Gastrocnemius medialis (tissue), 4 donors: ENCODE measurements around the gene SH2D2A. TPM values are rescaled to one million over a fixed set of nuclear protein-coding genes. Genes with fewer than 3 reads are reported as not detected.

Experiments used
- ATAC-seq, 2 donors: fragments of 150-250 bp; one replicate each; pipeline ENCODE4 v1.9.1; 2016
- DNase-seq, 2 donors: peaks; one replicate each; pipeline ENCODE4 v3.0.0-alpha.2; 2019
- H3K27ac ChIP-seq, 4 donors: fragments of 200-600 bp; sonication (generic); 1 replicate in 1 of 4; 2 replicates in 3 of 4; pipeline ENCODE4 v1.5.1; 2016 to 2018; ENCODE audit warnings: mild to moderate bottlenecking in 2 of 4, moderate library complexity in 1 of 4
- H3K27me3 ChIP-seq, 3 donors: fragments of 200-600 bp; sonication (generic) in 2 of 3; 1 replicate in 1 of 3; 2 replicates in 2 of 3; pipeline versions ENCODE4 v1.5.1 to v1.6.0; 2016 to 2019; ENCODE audit warnings: mild to moderate bottlenecking in 1 of 3, moderate library complexity in 1 of 3
- H3K36me3 ChIP-seq, 2 donors: fragments of 200-600 bp; sonication (generic) in 1 of 2; one replicate each; pipeline ENCODE4 v1.5.1; 2017 to 2018
- H3K4me1 ChIP-seq, 2 donors: fragments of 200-600 bp; sonication (generic) in 1 of 2; one replicate each; pipeline ENCODE4 v1.5.1; 2016 to 2017; ENCODE audit warnings: mild to moderate bottlenecking in 2 of 2
- H3K4me3 ChIP-seq, 4 donors: fragments of 200-600 bp; sonication (generic) in 3 of 4; 1 replicate in 1 of 4; 2 replicates in 3 of 4; pipeline ENCODE4 v1.5.1; 2016 to 2019; ENCODE audit warnings: mild to moderate bottlenecking in 2 of 4
- H3K9me3 ChIP-seq, 3 donors: fragments of 200-600 bp; sonication (generic) in 2 of 3; 1 replicate in 1 of 3; 2 replicates in 2 of 3; pipeline ENCODE4 v1.5.1; 2016 to 2019
- POLR2A ChIP-seq, 2 donors: fragments of 450-650 bp; IDR thresholded peaks; one replicate each; pipeline ENCODE4 v1.6.1; 2017; ENCODE audit warnings: antibody characterized with exemption in 2 of 2, mild to moderate bottlenecking in 2 of 2, moderate library complexity in 2 of 2
- in situ Hi-C, 4 donors: fragments of 200-750 bp; cut with MboI; loops; one replicate each; pipeline versions ENCODE4 v1.15.0 to v1.8.0; 2017; ENCODE audit warnings: low sequenced_read_pairs in 4 of 4
- intact Hi-C: fragments of 100-400 bp; cut with DNase I; formaldehyde crosslinking; loops from one replicate; pipeline ENCODE4 v1.15.1; 2023; ENCODE audit warnings: low total_unique reads
- total RNA-seq, 4 donors: library from RNA; depleted of rRNA; stranded (reverse); fragments of >200 nt; gene quantifications; one replicate each; pipeline versions ENCODE4 v1.1.0 to v1.2.3, GENCODE V29; 2016
- TF ChIP-seq, protein P1 (sequence below), 5 experiments: fragments of 450-650 bp in 3 of 5; fragments of 200-600 bp in 2 of 5; sonication (generic) in 2 of 5; IDR thresholded peaks in 4 of 5; conservative IDR thresholded peaks in 1 of 5; 1 replicate in 4 of 5; 2 replicates in 1 of 5; pipeline ENCODE4 v1.5.1; 2016 to 2019; ENCODE audit warnings: antibody characterized with exemption in 5 of 5, mild to moderate bottlenecking in 3 of 5, moderate library complexity in 3 of 5

SH2D2A gene
- total RNA-seq, 4 donors from 2014 or later: 0.82 to 1.1 TPM; not detected in 2

DNA sequence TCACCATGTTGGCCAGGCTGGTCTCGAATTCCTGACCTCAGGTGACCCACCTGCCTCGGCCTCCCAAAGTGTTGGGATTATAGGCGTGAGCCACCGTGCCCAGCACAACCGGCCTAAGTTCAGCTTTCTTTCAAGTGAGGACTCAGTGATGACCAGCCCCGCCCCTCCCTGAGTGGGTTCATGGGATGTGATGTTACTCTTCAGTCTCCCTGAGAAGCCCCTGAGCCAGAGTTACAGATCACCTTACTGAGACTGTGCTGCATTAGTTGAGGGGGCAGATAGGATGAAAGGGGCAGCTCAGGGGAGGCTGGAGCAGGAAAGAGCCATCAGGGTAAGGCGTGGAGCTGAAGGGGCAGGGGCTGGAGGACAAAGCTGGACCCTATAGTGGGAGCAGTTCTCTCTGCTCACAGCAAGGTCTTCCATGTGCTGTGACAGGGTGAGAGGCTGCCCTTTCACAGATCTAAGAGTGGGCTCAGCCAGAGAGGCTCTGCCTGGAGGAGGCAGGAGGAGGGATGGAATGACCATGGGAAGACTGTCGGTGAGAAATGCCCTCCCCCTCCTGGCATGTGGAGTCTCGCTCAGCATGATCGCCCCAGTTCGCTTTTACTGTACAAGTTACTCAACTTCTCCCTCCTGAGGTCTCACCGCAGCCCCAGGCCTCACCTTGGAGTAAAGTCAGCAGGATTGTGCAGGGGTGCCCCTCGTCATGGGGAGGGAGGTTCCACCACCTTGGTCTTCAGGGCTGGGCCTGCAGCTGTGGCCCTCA lies 13.4 kb downstream of the SH2D2A start:
- ATAC-seq (no peak), DNase-seq (no peak)
- peaks cover 47 to 72% of the 10 kb centered on the region in 2 donors for H3K4me1 ChIP-seq
- peaks cover 0 to 24% of the 10 kb centered on the region in 2 donors for H3K36me3 ChIP-seq
- intact Hi-C loops (no loop called here), in situ Hi-C loops (loop anchor here in 1 of 4 donors (5.0 kb wide), 1 partner anchor 54 kb away; the partner anchor contains the start of gene INSRR)
- H3K27me3 ChIP-seq: no peaks in the 10 kb centered on the region
- no peaks in the 10 kb centered on the region for H3K9me3 ChIP-seq
- no peak overlapping the region for H3K27ac ChIP-seq
- TF ChIP-seq POLR2A (IDR thresholded peaks at IDR 0.05): no peak
- TF ChIP-seq, protein P1, sequence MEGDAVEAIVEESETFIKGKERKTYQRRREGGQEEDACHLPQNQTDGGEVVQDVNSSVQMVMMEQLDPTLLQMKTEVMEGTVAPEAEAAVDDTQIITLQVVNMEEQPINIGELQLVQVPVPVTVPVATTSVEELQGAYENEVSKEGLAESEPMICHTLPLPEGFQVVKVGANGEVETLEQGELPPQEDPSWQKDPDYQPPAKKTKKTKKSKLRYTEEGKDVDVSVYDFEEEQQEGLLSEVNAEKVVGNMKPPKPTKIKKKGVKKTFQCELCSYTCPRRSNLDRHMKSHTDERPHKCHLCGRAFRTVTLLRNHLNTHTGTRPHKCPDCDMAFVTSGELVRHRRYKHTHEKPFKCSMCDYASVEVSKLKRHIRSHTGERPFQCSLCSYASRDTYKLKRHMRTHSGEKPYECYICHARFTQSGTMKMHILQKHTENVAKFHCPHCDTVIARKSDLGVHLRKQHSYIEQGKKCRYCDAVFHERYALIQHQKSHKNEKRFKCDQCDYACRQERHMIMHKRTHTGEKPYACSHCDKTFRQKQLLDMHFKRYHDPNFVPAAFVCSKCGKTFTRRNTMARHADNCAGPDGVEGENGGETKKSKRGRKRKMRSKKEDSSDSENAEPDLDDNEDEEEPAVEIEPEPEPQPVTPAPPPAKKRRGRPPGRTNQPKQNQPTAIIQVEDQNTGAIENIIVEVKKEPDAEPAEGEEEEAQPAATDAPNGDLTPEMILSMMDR (IDR thresholded peaks at IDR 0.05 in 4 of 5, conservative IDR thresholded peaks at IDR 0.05 in 1 of 5): no peak
- H3K4me3 ChIP-seq: no peak overlapping the region

DNA sequence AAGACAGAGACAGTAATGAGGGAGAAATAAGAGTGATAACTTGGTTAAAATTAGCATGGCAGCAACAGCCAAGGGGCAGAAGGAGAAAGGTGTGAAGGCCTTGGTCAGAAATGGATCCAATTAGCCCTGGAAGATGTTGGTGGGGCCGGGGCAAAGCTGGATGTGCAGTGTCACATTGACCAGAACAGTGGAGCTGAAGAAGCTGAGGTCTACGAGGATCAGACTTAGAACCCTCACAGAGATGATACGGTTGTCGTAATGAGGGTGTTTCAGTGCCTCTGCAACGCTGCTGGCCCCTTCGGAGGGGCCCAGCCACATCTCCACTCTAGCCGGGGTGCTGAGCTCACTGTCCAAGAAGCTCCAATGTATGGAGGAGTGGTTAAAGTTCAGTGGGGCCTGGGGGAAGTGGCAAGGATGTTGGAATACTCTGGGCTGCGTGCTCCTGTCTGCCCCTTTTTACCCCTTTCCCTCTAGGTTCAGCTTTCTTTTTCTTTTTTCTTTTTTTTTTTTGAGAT lies 14.2 kb downstream of the SH2D2A start:
- peaks cover 0 to 32% of the 10 kb centered on the region in 2 donors for H3K36me3 ChIP-seq
- TF ChIP-seq, protein P1 (IDR thresholded peaks at IDR 0.05 in 4 of 5, conservative IDR thresholded peaks at IDR 0.05 in 1 of 5): no peak
- no peak for TF ChIP-seq POLR2A (IDR thresholded peaks at IDR 0.05)
- peaks cover 47 to 70% of the 10 kb centered on the region in 2 donors for H3K4me1 ChIP-seq
- in situ Hi-C loops (loop anchor here in 1 of 4 donors (5.0 kb wide), 1 partner anchor 55 kb away; the partner anchor contains the start of gene INSRR), intact Hi-C loops (no loop called here)
- H3K27ac ChIP-seq: no peak overlapping the region
- H3K9me3 ChIP-seq: no peaks in the 10 kb centered on the region
- ATAC-seq (no peak), DNase-seq (no peak)
- H3K4me3 ChIP-seq: no peak overlapping the region
- no peaks in the 10 kb centered on the region for H3K27me3 ChIP-seq

DNA sequence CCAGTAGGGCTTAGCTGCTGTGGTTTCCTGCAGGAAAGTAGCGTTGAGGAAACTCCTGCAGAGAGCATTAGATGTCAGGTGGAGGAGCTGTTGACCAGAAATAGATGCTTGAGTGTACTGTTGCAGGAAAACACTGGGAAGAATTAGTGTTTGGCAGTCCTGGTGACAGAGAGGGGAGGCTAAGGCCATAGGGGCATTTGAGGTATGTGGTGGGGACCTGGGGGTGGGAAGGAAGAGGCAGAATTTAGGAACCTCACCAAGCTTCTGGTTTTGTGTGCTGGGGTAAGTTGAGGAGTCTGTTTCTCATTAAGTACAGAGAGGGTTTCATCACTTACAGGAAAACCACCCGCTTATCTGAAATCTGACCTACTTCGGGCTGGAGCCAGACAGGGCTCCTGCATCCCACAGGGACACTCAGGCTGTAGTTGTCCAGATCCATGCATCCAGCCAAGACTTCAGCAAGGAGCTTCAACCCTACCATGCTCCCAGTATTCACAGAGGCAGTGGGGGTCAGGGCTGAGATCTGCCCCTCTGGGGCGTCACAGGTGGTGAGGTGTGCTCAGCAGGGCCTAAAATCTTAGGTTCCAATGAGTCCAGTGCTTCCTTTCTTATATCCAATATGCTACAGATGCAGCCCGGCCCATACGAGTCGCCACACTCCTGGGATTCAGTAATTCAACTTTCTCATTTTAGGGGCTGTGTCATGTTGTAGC lies 15.1 kb downstream of the SH2D2A start:
- intact Hi-C loops: no loop called here

DNA sequence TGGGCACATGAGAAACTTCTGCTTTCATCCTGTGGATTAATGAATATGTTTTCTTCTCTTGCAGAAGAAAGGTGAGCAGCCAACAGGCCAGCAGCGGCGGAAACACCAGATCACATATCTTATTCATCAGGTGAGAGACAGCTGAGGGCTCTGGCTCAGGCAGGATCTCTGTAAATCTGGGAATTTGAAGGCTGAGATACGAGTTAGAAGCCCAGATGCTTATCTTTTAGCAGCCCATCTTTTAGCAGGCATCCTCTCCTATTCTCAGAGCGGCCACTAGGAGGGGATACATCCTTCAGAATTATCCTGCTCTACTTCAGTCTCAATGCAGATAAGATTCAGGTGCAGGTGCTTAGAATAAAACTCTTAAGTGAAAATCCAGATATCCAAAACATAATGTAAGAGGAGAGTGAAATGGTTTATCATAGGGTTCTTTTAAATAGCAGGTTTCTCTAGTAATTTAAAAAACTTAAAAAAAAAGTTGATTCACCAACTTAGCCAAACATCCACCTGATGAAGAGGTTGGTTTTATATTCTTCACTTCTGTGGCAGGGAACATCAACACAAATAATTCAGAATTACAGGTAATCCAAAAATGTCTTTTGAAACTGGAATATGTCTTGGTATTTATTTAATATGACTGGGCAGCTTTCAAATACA lies 19.3 kb downstream of the SH2D2A start:
- Histone ChIP-seq H3K9me3 (no peaks in the 10 kb centered on the region), H3K27ac (no peak overlapping the region), H3K4me1 (peaks cover 18 to 27% of the 10 kb centered on the region in 2 donors), H3K27me3 (no peaks in the 10 kb centered on the region), H3K36me3 (peaks cover 0 to 82% of the 10 kb centered on the region in 2 donors), H3K4me3 (no peak overlapping the region)
- ATAC-seq (peak in 1 of 2 donors; percentile 52), DNase-seq (no peak)
- in situ Hi-C loops (no loop called here), intact Hi-C loops (no loop called here)
- TF ChIP-seq, protein P1 (IDR thresholded peaks at IDR 0.05 in 4 of 5, conservative IDR thresholded peaks at IDR 0.05 in 1 of 5): peak; percentile 48 to 62 (median 57)
- TF ChIP-seq POLR2A (IDR thresholded peaks at IDR 0.05): no peak

More for the DNA sequence above, 15.1 kb downstream of the SH2D2A start:
- in situ Hi-C loops: loop anchor here in 1 of 4 donors (5.0 kb wide), 1 partner anchor 56 kb away; the partner anchor contains the start of gene INSRR
- Histone ChIP-seq H3K9me3 (no peaks in the 10 kb centered on the region), H3K27me3 (no peaks in the 10 kb centered on the region), H3K36me3 (peaks cover 0 to 41% of the 10 kb centered on the region in 2 donors), H3K4me1 (peaks cover 45 to 62% of the 10 kb centered on the region in 2 donors), H3K27ac (peak overlapping the region in 2 of 4 donors; percentile 13 to 35), H3K4me3 (no peak overlapping the region)
- ATAC-seq (peak; percentile 48 to 60), DNase-seq (no peak)
- no peak for TF ChIP-seq POLR2A (IDR thresholded peaks at IDR 0.05)
- TF ChIP-seq, protein P1 (IDR thresholded peaks at IDR 0.05 in 4 of 5, conservative IDR thresholded peaks at IDR 0.05 in 1 of 5): peak in 1 of 5 experiments; percentile 8
